ENCODE measurements around the gene TBC1D12.

TBC1D12 gene

DNA sequence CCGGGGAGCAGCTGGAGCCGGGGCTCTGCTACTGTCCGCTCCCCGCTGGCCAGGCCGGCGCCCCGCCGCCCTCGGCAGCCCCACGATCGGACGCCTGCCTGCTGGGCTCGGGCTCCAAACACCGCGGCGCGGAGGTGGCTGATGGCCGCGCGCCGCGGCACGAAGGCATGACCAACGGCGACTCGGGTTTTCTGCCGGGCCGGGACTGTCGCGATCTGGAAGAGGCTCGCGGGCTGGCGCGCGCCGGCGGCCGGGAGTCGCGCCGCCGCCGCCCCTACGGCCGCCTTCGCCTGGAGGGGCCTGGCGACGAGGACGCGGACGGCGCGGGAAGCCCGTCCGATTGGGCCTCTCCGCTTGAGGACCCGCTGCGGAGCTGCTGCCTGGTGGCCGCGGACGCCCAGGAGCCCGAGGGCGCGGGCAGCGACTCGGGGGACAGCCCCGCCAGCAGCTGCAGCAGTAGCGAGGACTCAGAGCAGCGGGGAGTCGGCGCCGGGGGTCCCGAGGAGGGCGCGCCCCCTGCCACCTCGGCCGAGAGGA lies 570 bp downstream of the TBC1D12 start:
- peak; percentile 46 for DNase-seq
- in situ Hi-C loops (cut with HindIII; ENCODE audit: low pct_ligation_motif_present, low pct_unique_long_range_greater_than_20kb, low sequenced_read_pairs), result no loop called here

DNA sequence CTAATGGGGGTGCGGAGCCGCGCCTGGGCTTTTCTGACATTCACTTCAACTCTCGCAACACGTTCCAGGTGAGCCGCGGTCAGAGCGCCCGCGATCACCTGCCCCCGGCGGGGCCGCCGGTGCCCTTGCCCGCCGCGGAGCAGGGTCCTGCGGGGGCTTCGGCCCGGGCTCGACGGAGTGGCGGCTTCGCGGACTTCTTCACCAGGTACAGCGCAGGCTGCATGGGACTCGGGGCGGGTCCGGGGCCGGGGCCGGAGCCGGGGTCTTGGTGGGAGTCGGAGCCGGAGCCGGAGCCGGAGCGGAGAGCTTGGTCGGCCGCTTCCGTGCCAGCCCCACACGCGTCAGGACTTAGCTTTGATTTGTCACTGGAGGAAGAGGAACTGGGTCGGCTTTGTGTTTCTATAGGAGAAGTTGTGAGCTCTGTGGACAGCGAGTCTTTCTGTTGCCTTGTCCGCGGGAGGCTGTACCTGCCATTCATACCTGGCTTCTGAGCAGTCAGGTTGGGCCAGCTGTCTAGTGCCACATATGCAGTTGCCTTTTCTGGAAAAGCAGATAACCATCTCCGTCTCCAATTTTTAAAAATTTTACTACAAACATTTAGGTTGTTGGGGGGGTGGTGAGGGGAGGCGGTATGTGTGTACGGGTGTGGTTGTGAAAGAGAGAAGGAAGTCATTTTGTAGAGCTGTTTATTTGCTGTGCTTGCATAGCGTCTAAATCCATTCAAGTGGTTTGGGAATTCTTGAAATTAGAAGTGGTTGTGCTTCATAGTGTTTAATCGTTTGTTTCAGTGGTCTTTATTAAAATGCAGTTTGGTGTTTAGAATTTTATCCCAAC lies 1.3 kb downstream of the TBC1D12 start:
- in situ Hi-C loops (cut with HindIII; ENCODE audit: low pct_ligation_motif_present, low pct_unique_long_range_greater_than_20kb, low sequenced_read_pairs), result no loop called here

DNA sequence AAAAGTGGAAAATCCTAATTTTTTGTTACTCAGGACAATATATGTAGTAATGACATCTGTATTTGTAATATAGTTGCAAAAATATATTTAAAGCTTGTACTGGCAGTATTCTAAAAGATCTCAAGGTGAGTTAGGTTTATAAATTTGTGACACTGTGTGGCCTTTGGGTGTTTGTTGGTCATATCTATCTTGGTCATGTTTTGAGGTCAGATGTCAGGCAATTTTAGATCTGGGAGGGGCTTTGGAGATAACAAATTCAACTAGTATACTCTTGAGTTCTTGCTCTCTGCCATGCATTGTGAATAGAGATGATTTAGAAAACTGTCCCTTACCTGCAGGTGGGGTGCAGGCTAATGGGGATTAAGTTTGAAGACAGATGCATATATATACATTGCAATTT lies 3.1 kb downstream of the TBC1D12 start:
- in situ Hi-C loops (cut with HindIII; ENCODE audit: low pct_ligation_motif_present, low pct_unique_long_range_greater_than_20kb, low sequenced_read_pairs), result no loop called here
- no peak for DNase-seq

More for the DNA sequence above, 1.3 kb downstream of the TBC1D12 start:
- peak; percentile 83 for DNase-seq

DNA sequence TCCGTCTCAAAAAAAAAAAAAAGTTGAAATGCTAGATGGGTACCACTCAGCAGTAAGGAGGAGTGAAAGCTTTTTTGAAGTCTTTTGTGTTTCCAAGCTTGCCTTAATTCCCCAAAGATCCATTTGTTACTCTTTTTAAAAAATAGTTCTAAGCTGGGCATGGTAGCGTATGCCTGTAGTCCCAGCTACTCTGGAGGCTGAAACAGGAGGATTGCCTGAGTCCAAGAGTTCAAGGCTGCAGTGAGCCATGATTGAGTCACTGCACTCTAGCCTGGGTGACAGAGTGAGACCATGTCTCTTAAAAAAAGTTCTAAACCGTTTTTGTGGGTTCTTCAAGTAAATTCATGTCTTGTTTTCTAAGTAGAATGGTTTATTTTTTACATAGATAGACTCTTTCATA lies 5.3 kb downstream of the TBC1D12 start:
- DNase-seq, result no peak
- in situ Hi-C loops (cut with HindIII; ENCODE audit: low pct_ligation_motif_present, low pct_unique_long_range_greater_than_20kb, low sequenced_read_pairs), result no loop called here

DNA sequence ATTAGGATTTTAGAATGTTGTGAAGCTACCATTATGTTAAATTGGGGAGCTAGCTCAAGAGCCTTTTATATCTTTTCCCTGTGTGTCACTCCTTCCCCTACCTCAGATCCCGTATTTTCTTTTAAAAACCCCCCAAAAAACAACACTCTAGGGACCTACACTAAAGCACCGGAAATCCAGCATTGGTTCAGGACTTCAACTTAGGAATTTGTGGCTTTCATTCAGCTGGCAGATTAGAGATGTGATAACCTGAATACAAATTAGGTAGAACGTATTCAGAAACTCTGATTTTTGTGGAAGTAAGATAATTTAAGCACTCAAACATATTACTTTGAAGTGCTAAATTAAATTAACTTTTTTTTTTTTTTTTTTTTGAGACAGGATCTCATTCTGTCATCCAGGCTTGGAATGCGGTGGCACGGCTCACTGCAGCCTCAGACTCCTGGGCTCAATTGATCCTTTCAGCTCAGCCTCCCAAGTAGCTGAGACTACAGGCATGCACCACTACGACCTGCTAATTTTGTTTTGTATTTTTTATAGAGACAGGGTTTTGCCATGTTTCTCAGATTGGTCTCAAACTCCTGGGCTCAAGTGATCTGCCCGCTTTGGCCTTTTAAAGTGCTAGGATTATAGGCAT lies 6.8 kb downstream of the TBC1D12 start:
- DNase-seq, result no peak
- in situ Hi-C loops (cut with HindIII; ENCODE audit: low pct_ligation_motif_present, low pct_unique_long_range_greater_than_20kb, low sequenced_read_pairs), result no loop called here

DNA sequence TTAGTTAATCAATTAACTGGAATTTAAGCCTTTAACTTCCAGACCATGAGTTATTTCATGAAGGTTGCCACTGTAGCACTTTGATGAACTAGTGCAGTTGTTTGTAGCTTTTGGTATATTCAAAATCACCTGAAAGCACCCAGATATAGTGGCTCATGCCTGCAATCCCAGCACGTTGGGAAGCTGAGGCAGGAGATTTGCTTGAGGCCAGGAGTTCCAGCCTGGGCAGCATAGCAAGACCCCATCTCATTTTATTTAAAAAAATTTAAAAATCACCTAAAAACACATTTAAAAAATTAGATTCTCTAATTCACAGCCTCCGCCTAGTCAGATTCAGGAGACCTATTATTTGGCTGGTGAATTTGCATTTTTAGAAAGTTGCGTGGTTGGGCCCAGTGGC lies 9.0 kb downstream of the TBC1D12 start:
- no peak for DNase-seq
- in situ Hi-C loops (cut with HindIII; ENCODE audit: low pct_ligation_motif_present, low pct_unique_long_range_greater_than_20kb, low sequenced_read_pairs), result no loop called here

DNA sequence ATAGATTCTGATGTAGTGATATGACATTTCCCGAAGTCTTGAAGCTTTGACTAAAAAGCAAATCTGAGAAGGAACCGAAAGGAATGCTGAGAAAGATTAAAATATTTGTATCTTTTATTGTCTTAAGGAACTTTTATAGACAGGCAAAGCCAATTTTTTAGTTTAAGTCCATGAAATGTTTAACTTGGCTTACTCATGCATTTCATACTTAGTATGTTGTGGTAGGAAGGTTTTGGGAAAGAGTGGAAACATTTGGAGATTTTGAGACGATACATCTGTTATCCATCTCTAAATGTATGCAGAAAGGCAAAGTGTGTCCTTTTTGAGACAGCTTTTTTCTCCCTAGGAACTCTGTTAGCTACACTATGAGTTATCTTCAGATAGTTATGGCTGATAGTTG lies 10.1 kb downstream of the TBC1D12 start:
- DNase-seq, result no peak
- in situ Hi-C loops (cut with HindIII; ENCODE audit: low pct_ligation_motif_present, low pct_unique_long_range_greater_than_20kb, low sequenced_read_pairs), result no loop called here

DNA sequence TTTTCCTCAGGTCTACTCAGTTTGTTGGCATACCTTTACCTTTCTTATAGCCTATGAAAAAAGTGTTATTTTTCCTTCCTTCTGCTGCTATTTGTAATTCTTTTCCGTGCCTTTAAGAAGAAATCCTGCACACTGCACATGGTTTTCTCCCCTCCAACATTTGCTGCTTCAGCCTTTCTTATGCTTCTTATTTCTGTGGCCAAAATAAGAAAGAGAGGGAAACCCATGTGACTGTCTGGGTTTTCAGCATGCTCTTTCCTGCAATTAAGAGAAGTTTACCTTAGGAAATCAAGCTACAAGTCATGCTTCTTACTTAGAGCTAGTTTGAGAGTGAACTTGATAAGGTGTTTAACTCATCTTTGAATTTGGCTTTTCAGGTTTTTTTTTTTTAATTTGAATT lies 11.0 kb downstream of the TBC1D12 start:
- in situ Hi-C loops (cut with HindIII; ENCODE audit: low pct_ligation_motif_present, low pct_unique_long_range_greater_than_20kb, low sequenced_read_pairs), result no loop called here
- no peak for DNase-seq

DNA sequence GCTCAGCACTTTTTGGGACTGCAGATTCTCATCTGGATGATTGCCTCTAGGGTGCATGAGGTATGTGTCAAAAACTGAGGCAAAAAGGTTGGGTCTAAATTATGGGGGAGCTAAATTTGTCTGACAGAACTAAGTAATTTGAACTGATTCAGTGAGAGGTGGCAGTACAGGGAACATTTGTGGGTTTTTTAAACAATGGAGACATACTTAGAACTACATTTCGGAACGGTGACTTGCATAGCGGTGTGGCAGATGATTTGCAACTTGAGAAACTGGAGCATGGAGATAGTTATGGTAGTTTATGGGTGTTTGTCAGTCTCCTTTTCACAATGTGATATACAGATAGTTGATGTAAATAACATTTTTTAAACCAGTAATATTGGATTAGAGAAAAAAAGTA lies 14.6 kb downstream of the TBC1D12 start:
- in situ Hi-C loops (cut with HindIII; ENCODE audit: low pct_ligation_motif_present, low pct_unique_long_range_greater_than_20kb, low sequenced_read_pairs), result no loop called here
- no peak for DNase-seq

DNA sequence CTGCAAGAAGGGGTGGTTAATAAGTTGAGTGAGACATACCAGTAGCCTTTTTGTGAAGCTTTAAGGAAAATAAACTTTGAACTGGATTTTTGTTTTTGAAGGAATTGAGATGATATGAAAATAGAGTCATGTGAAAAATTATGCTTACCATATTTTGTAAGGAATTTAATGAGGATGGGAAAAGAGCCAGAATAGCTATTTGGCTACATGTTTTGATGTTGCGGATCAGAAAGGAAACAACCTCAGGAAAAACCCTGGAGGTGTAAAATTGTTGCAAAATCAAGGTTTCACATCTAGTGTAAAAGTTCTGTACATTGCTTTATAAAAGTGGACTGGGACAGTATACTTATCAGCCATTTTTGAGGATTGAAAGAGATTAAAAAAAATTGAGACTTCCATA lies 15.0 kb downstream of the TBC1D12 start:
- DNase-seq, result no peak
- in situ Hi-C loops (cut with HindIII; ENCODE audit: low pct_ligation_motif_present, low pct_unique_long_range_greater_than_20kb, low sequenced_read_pairs), result no loop called here

DNA sequence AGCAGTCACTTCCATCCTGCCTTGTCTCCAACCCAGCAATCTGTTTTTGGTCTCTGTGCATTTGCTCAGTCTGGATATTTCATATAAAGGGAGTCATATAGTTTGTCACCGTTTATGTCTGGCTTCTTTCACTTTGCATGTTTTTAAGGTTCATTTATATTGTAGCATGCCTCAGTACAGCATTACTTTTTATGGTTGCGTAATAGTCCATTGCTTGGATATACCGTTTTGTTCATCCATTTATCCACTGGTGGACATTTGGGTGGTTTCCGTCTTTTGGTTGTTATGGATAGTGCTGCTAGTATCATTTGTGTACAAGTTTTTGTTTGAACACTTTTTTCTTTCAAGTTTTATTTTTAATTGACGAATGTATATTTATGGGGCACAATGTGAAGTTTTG lies 18.2 kb downstream of the TBC1D12 start:
- DNase-seq, result no peak
- in situ Hi-C loops (cut with HindIII; ENCODE audit: low pct_ligation_motif_present, low pct_unique_long_range_greater_than_20kb, low sequenced_read_pairs), result no loop called here

DNA sequence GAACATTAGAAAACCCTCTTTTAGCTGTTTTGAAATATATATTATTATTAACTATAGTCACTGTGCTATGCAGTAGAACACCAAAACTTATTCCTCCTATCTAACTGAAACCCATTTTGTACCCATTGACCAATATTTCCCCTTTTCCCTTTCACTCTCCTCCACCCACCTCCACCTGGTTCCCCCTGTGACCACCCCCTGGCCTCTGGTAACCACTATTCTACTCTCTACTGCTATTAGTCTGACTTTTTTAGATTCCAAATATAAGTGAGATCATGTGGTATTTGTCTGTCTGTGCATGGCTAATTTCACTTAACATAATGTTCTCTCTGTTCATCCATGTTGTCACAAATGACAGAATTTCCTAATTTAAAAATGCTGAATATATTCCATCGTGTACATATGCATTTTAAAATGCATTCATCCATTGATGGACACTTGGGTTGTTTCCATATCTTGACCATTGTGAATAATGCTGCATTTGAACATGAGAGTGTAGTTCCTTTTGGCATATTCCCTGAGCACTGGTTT lies 18.7 kb downstream of the TBC1D12 start:
- DNase-seq, result no peak
- in situ Hi-C loops (cut with HindIII; ENCODE audit: low pct_ligation_motif_present, low pct_unique_long_range_greater_than_20kb, low sequenced_read_pairs), result no loop called here

DNA sequence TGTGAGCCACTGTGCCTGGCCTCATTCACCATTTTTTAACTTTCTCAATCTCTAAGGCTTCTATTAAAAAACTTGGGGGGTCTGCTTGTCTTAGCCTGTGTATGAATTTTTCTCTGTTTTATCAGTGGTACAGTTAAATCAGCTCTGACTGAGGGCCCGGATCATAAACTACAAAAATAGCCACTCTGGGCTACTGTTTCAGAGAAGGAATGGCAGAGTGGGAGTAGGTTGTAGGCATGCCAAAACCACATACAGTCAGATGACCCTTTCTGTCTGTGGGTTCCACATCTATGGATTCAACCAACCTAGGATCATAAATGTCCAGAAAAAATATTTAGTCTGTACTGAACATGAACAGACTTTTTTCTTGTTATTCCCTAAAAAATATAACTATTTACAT lies 21.3 kb downstream of the TBC1D12 start:
- in situ Hi-C loops (cut with HindIII; ENCODE audit: low pct_ligation_motif_present, low pct_unique_long_range_greater_than_20kb, low sequenced_read_pairs), result no loop called here
- no peak for DNase-seq

DNA sequence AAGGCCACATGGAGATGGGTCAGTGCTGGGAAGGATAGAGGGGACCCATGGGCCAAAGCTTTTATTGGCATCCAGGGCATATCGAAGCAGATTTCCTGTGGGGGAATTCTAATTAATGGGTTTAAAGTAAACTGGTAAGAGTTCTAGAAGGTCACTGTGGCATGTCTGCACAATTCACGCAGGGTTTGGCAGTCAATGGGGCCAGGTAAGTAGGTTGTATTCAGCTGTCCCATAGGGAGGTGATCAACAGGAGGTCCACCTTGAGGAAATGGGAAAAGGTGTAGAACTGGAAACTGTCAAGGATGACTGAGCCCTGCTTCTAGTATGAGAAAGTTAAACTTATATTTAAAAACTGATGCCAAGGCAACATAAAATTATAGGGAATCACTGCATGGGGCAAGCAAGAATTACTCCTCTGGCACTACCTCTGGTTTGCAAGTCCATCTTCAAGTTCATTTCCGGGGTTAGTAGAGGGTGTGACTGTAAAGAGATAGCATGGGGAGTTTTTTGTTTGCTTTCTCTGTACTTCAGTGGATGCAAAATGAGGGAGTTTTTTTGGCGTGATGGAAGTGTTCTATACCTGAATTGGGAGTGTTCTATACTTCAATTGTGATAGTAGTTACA lies 22.5 kb downstream of the TBC1D12 start:
- in situ Hi-C loops (cut with HindIII; ENCODE audit: low pct_ligation_motif_present, low pct_unique_long_range_greater_than_20kb, low sequenced_read_pairs), result no loop called here
- DNase-seq, result no peak

DNA sequence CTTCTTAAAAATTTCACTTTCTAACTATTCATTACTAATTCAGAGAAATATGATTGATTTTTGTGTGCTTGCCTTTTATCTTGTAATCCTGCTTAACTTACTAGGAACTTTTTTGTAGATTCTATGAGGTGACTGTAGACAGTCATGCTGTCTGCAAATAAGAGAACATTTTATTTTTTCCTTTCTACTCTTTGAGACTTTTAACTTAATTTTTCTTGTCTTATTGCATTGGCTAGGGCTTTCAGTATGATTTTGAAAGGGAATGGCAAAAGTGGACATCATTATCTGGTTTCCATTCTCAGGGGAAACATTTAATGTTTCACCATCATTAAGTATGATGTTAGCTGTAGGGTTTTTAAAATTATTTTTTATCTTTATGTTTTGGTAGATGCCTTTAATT lies 23.6 kb downstream of the TBC1D12 start:
- in situ Hi-C loops (cut with HindIII; ENCODE audit: low pct_ligation_motif_present, low pct_unique_long_range_greater_than_20kb, low sequenced_read_pairs), result no loop called here
- DNase-seq, result no peak

DNA sequence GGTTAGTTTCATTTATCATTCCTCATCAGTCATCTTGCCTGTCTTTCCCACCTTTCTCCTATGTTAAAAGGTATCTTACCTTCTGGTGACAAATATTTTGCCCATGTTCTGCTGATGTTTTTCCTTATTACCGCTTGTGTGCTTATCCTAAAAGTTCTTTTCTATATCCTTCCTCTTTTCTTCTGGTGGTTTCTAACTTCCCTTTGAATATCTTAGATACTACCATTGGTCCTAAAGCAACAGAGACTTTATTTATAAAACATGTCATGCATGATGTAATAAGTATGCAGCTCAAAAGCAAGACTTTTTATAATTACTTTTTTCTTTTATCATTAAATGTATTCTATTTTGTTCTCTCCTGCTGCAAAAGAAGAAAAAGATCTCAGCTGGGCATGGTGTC lies 24.8 kb downstream of the TBC1D12 start:
- no peak for DNase-seq
- in situ Hi-C loops (cut with HindIII; ENCODE audit: low pct_ligation_motif_present, low pct_unique_long_range_greater_than_20kb, low sequenced_read_pairs), result no loop called here

DNA sequence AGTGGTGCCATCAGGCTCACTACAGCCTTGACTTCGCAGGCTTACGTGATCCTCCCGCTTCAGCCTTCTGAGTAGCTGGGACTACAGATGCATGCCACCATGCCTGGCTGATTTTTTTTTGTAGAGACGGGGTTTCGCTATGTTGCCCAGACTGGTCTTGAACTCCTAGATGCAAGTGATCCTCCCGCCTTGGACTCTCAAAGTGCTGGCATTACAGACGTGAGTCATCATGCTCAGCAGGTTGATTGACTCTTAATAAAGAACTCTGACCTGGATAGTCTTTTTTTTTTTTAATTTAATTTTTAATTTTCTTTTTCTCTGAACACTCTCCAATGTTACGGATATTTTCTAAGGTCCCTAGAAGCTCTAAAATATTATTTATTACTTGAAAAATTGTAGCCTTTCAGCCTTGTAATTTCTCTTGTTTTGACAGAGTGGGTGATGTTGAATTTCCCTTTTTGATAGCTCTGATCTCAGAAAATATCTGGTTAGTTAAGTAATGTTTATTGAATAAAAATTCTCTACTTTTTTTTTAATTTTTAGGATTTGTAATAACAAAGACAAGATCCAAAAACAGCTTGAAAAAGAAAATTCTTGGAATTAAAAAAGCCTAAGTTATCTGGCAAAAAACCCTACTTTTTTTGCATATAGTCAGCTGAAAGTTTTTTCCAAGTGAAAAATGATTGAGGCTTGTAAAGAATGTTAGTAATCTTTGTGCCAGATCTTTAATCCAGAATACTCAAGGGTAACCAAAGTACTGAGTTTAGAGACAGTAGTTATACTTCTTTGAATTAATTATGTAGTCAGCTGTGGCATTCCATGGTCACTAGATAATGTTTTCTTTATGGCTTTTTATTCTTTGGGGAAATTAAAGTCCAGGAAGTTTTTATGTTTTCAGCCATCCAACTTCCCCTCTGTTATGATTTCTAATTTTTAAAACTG lies 26.7 kb downstream of the TBC1D12 start:
- in situ Hi-C loops (cut with HindIII; ENCODE audit: low pct_ligation_motif_present, low pct_unique_long_range_greater_than_20kb, low sequenced_read_pairs), result no loop called here
- DNase-seq, result no peak

DNA sequence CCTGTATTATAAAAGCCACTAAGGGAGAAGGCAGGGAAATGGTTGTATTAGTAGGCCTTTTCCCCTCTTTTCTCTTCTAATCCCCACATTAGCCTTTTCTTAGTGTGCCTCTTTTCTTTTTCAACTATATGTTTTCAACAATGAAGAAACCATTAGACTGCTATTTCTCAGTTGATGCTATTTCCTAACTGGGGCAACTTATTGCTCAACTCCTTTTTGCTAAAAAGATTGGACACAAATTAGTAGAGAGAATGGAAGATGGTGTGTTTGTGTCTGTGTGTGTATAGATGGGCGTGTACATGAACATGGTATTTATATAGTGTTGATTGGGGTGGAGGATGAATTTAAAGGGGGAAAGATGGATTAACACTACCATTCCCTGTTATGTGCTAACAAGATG lies 28.4 kb downstream of the TBC1D12 start:
- in situ Hi-C loops (cut with HindIII; ENCODE audit: low pct_ligation_motif_present, low pct_unique_long_range_greater_than_20kb, low sequenced_read_pairs), result no loop called here
- no peak for DNase-seq

Measured in ACHN (cell line).